Suprapubic skin (tissue), 4 donors: ENCODE measurements around the gene ZNF426.

Source experiments
- CTCF ChIP-seq, 2 donors: fragments of 200-600 bp in 1 of 2; fragments of 450-650 bp in 1 of 2; sonication (generic) in 1 of 2; IDR thresholded peaks; one replicate each; pipeline ENCODE4 v1.5.1; 2016 to 2019; ENCODE audit warnings: antibody characterized with exemption in 2 of 2, mild to moderate bottlenecking in 1 of 2, moderate library complexity in 1 of 2
- EP300 ChIP-seq: sonication (generic); formaldehyde crosslinking; IDR thresholded peaks from one replicate; pipeline ENCODE4 v1.6.1; 2017; ENCODE audit warnings: antibody characterized with exemption
- POLR2A ChIP-seq, 2 donors: fragments of 450-650 bp; IDR thresholded peaks; one replicate each; pipeline ENCODE4 v1.6.1; 2017; ENCODE audit warnings: antibody characterized with exemption in 2 of 2, mild to moderate bottlenecking in 2 of 2, moderate library complexity in 2 of 2
- POLR2AphosphoS5 ChIP-seq, 3 donors: sonication (generic); formaldehyde crosslinking; IDR thresholded peaks; one replicate each; pipeline ENCODE4 v1.6.1; 2017; ENCODE audit warnings: antibody characterized with exemption in 3 of 3

GRCh38 chr19:9474975-9475374, 63.5 kb downstream of the ZNF426 start:
- no peak for TF ChIP-seq CTCF (IDR thresholded peaks at IDR 0.05)
- TF ChIP-seq POLR2AphosphoS5 (IDR thresholded peaks at IDR 0.05), result no peak
- no peak for TF ChIP-seq POLR2A (IDR thresholded peaks at IDR 0.05)
- TF ChIP-seq EP300, result no peak
